IPS-NIHi7 (cell line): Measurements from ENCODE around the gene LRTM1.

ENCODE experiments used
- DNase-seq: peaks from one replicate; pipeline ENCODE4 v3.0.0; 2012; ENCODE audit warnings: mixed read lengths; ENCODE audit errors: extremely low spot score

Gene LRTM1

GRCh38 chr3:54940971-54941370 is 13.1 kb upstream of the LRTM1 start:
- no peak for DNase-seq

- no peak for DNase-seq
These were observed 11.9 kb upstream of the LRTM1 start for GRCh38 chr3:54939557-54940300.

GRCh38 chr3:54936561-54936960 is 8.7 kb upstream of the LRTM1 start:
- DNase-seq, result no peak

- no peak for DNase-seq
These were observed 8.0 kb upstream of the LRTM1 start for GRCh38 chr3:54935869-54936268.

- DNase-seq, result no peak
These were observed 4.7 kb upstream of the LRTM1 start for GRCh38 chr3:54932606-54933005.

- no peak for DNase-seq
These were observed 3.3 kb upstream of the LRTM1 start for GRCh38 chr3:54931182-54931581.

GRCh38 chr3:54918516-54918915 is 9.3 kb downstream of the LRTM1 start:
- no peak for DNase-seq

GRCh38 chr3:54917862-54918261 is 10.0 kb downstream of the LRTM1 start:
- no peak for DNase-seq

- DNase-seq, result no peak
These were observed 10.7 kb downstream of the LRTM1 start for GRCh38 chr3:54917174-54917573.

GRCh38 chr3:54916732-54917131 is 11.1 kb downstream of the LRTM1 start:
- peak; percentile 24 for DNase-seq

- DNase-seq, result no peak
These were observed 11.9 kb downstream of the LRTM1 start for GRCh38 chr3:54915976-54916375.

GRCh38 chr3:54915181-54915580 is 12.7 kb downstream of the LRTM1 start:
- no peak for DNase-seq

GRCh38 chr3:54914180-54914579 is 13.7 kb downstream of the LRTM1 start:
- DNase-seq, result no peak

GRCh38 chr3:54909191-54909590 is 18.7 kb downstream of the LRTM1 start:
- DNase-seq, result no peak

- DNase-seq, result no peak
These were observed 21.1 kb downstream of the LRTM1 start for GRCh38 chr3:54906763-54907162.

GRCh38 chr3:54905920-54906319 is 21.9 kb downstream of the LRTM1 start:
- no peak for DNase-seq

GRCh38 chr3:54905261-54905888 is 22.5 kb downstream of the LRTM1 start:
- DNase-seq, result no peak

- no peak for DNase-seq
These were observed 25.8 kb downstream of the LRTM1 start for GRCh38 chr3:54901906-54902685.

- no peak for DNase-seq
These were observed 26.8 kb downstream of the LRTM1 start for GRCh38 chr3:54900838-54901591.

GRCh38 chr3:54899273-54899672 is 28.6 kb downstream of the LRTM1 start:
- DNase-seq, result no peak

- no peak for DNase-seq
These were observed 30.7 kb downstream of the LRTM1 start for GRCh38 chr3:54897028-54897711.
